KOPT-K1 (cell line): ENCODE results near the gene MED28.

ENCODE experiments used
- H3K27ac ChIP-seq: fragments of 200-600 bp; sonication (generic); 2 replicates; pipeline ENCODE4 v1.5.1; 2016; ENCODE audit warnings: antibody characterized with exemption, mild to moderate bottlenecking, low read depth, low read length; ENCODE audit not compliant: poor library complexity, severe bottlenecking
- H3K36me3 ChIP-seq: fragments of 200-600 bp; sonication (generic); 2 replicates; pipeline ENCODE4 v1.5.1; 2017; ENCODE audit warnings: antibody characterized with exemption, mild to moderate bottlenecking, low read length, moderate library complexity; ENCODE audit not compliant: insufficient read depth
- H3K9me3 ChIP-seq: fragments of 200-600 bp; sonication (generic); 2 replicates; pipeline ENCODE4 v1.5.1; 2017; ENCODE audit warnings: antibody characterized with exemption, low read length, mild to moderate bottlenecking; ENCODE audit not compliant: insufficient read depth, poor library complexity, severe bottlenecking

MED28 gene

GRCh38 chr4:17670423-17670822 is 56.0 kb downstream of the MED28 start:
- peaks cover 6% of the 10 kb centered on the region for H3K9me3 ChIP-seq
- no peaks in the 10 kb centered on the region for H3K36me3 ChIP-seq
- no peak overlapping the region for H3K27ac ChIP-seq

- H3K9me3 ChIP-seq: no peaks in the 10 kb centered on the region
- no peaks in the 10 kb centered on the region for H3K36me3 ChIP-seq
- H3K27ac ChIP-seq: no peak overlapping the region
Measured at GRCh38 chr4:17680559-17681280, 66.3 kb downstream of the MED28 start.

- H3K9me3 ChIP-seq: no peaks in the 10 kb centered on the region
- H3K27ac ChIP-seq: no peak overlapping the region
- no peaks in the 10 kb centered on the region for H3K36me3 ChIP-seq
Measured at GRCh38 chr4:17681281-17682221, 67.1 kb downstream of the MED28 start.

GRCh38 chr4:17682222-17682566 is 67.8 kb downstream of the MED28 start:
- Histone ChIP-seq H3K9me3 (no peaks in the 10 kb centered on the region), H3K36me3 (no peaks in the 10 kb centered on the region), H3K27ac (no peak overlapping the region)
